HUES6 (cell line): ENCODE results near the gene TRIM62.
"Not testable (repeated sequence)": the region's sequence is repeated elsewhere in the genome, so short reads cannot be mapped to it uniquely, and the experiment has no call there.

Experiments
- H3K27ac ChIP-seq: 2 replicates; pipeline ENCODE4 v1.7.0; 2013; ENCODE audit warnings: low read depth, mild to moderate bottlenecking, low read length, inconsistent platforms
- H3K27me3 ChIP-seq: 2 replicates; pipeline ENCODE4 v1.6.1; 2013; ENCODE audit warnings: low read length; ENCODE audit not compliant: control insufficient read depth, insufficient read depth
- H3K36me3 ChIP-seq: 2 replicates; pipeline ENCODE4 v1.6.1; 2013; ENCODE audit warnings: low read length; ENCODE audit not compliant: control insufficient read depth, insufficient read depth
- H3K4me1 ChIP-seq: 2 replicates; pipeline ENCODE4 v1.6.1; 2013; ENCODE audit warnings: low read length; ENCODE audit not compliant: control insufficient read depth, insufficient read depth
- H3K4me3 ChIP-seq: 2 replicates; pipeline ENCODE4 v1.5.1; 2013; ENCODE audit warnings: low read depth, low read length
- H3K9ac ChIP-seq: one replicate; pipeline ENCODE4 v1.6.1; 2013; ENCODE audit warnings: mild to moderate bottlenecking, low read length
- H3K9me3 ChIP-seq: 2 replicates; pipeline ENCODE4 v1.6.1; 2013; ENCODE audit warnings: low read depth, low read length; ENCODE audit not compliant: control insufficient read depth, insufficient read depth

The TRIM62 gene

DNA sequence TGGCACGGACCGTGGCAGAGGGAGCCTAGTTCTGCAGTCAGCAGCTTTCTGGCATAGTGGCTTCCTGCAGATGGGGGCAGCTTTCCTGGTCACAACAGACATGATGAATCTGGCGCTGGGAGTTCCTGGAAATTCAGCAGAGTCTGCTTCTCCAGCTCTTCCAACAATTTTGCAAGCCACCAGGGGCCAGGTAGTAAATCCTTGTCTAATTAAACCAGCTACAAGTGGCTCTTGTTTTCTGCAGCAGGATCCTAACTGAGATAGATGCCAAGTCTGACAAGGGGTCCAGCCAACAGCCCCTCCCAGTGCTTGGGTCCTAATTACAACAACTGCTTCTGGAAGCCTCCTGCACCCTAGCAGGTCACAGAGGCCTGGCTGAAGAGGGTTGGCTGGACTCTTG is 35.8 kb downstream of the TRIM62 start:
- Histone ChIP-seq H3K4me3 (no peak overlapping the region), H3K9ac (no peak overlapping the region), H3K36me3 (peaks cover 15% of the 10 kb centered on the region), H3K27ac (no peak overlapping the region), H3K4me1 (peaks cover 35% of the 10 kb centered on the region), H3K27me3 (no peaks in the 10 kb centered on the region), H3K9me3 (no peaks in the 10 kb centered on the region)

DNA sequence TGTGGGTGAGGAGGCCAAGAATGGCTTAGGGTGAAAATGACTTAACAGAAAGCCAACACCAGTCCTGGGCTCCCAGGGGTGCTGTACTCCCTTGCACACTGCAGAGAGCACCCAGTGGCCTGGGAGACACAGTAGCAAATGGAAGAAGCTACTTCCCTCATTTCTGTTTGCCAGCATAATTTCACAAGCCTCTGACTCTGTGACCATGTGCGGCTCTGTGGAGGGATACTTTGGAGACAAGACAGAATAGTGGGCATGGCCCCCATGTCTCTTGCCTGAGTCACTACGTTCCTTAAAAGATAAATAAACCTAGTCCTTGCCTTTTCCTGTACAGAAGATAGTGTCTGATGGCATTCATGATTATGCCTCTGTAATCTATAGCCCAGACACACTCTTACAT is 38.1 kb downstream of the TRIM62 start:
- H3K9ac ChIP-seq, result peak overlapping the region; percentile 32
- H3K27me3 ChIP-seq, result no peaks in the 10 kb centered on the region
- H3K4me3 ChIP-seq, result no peak overlapping the region

DNA sequence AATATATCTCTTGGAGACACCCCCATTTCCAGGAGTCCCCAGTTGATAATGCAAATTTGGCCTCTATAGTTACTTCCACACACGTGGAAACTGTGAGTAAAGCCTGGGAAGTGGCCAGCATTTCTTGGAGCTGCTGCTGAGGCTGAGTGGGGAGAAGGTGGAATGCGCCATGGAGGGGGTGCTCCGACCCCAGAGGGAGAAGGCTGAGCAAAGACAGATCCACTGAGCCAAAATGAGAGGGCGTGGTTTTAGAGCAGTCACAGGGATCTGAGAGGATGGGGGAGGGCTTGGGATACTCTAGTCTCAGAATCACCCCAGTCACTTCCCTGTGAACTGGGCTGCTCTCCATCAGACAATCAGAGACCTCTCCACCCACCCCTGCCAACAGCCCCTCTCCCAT is 38.7 kb downstream of the TRIM62 start:
- H3K27ac ChIP-seq, result no peak overlapping the region
- peaks cover 15% of the 10 kb centered on the region for H3K36me3 ChIP-seq
- H3K4me3 ChIP-seq, result no peak overlapping the region
- H3K4me1 ChIP-seq, result peaks cover 42% of the 10 kb centered on the region
- no peak overlapping the region for H3K9ac ChIP-seq
- no peaks in the 10 kb centered on the region for H3K9me3 ChIP-seq
- no peaks in the 10 kb centered on the region for H3K27me3 ChIP-seq

More for the DNA sequence above, 38.1 kb downstream of the TRIM62 start:
- Histone ChIP-seq H3K36me3 (peaks cover 15% of the 10 kb centered on the region), H3K27ac (no peak overlapping the region), H3K9me3 (no peaks in the 10 kb centered on the region), H3K4me1 (peaks cover 41% of the 10 kb centered on the region)

DNA sequence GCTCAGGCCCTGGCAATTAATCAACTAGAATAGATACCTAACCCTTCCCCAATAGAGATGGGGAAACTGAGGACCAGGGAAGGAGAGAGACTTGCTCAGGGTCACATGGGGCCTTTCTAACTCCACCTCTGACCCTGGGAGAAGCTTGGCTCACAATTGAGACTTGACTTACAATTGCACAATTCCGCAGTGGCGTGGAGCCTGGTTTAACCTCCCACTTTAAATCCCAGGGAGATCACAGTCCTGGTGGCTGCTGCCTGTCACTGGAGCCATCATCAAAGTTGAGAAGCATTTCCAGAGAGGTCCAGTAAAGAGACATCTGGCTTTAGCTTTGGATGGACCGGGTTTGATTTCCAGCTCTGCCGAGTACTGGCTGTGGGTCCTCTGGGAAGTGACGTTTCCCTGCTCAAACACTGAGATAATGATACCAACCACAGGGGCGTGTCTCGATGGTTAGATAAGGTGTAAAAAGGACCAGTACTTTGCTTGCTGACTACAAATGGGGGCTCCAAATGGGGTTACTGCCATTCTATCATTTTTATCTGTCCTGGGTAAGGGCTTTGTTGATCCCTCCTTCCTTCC is 39.3 kb downstream of the TRIM62 start:
- Histone ChIP-seq H3K4me3 (no peak overlapping the region), H3K9me3 (no peaks in the 10 kb centered on the region), H3K36me3 (peaks cover 14% of the 10 kb centered on the region), H3K27ac (no peak overlapping the region), H3K9ac (no peak overlapping the region), H3K27me3 (no peaks in the 10 kb centered on the region), H3K4me1 (peaks cover 45% of the 10 kb centered on the region)

DNA sequence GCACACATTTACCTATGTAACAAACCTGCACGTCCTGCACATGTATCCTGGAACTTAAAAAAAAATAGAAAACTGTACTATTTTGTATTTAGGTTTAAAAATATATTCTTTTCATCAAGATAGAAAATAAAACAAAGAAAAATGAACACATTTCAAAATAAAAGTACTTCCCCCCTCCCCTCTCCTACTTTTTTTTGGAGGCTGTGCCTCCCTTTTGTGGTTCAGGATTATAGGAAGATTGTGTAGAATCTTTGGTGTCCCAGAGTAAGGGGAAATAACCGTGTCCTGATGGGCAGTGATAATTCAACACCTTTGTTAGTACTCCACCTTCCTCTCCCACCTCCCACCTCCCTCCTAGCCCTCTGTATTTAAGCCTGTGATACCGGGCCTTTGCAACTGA is 40.1 kb downstream of the TRIM62 start:
- no peaks in the 10 kb centered on the region for H3K9me3 ChIP-seq
- no peak overlapping the region for H3K4me3 ChIP-seq
- H3K27me3 ChIP-seq, result no peaks in the 10 kb centered on the region
- H3K27ac ChIP-seq, result no peak overlapping the region
- no peak overlapping the region for H3K9ac ChIP-seq
- peaks cover 45% of the 10 kb centered on the region for H3K4me1 ChIP-seq
- peaks cover 6% of the 10 kb centered on the region for H3K36me3 ChIP-seq

DNA sequence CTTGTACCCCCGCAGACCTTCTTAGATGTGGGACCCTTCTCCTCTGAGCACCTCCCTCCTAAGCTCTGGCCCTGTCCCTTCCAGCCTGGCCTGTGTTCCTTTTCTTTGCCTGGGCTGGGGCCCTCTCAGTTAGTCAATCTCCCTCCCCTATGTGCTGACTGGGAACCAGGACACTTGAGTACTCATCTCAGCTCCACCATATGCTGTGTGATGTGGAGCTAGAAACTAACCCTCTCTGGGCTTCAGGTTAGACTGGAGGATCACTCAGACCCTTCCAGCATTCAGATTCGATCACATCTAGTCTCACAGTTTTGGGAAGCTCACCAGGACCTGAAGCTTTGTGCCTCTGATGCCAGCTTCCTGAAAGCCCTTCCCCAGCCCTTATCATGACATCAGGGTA is 40.6 kb downstream of the TRIM62 start:
- Histone ChIP-seq H3K36me3 (peaks cover under 1% of the 10 kb centered on the region; the same call in 1 of the 2 replicates), H3K9ac (peak overlapping the region; percentile 14), H3K27me3 (no peaks in the 10 kb centered on the region), H3K9me3 (no peaks in the 10 kb centered on the region), H3K4me1 (peaks cover 45% of the 10 kb centered on the region), H3K4me3 (no peak overlapping the region), H3K27ac (no peak overlapping the region)

DNA sequence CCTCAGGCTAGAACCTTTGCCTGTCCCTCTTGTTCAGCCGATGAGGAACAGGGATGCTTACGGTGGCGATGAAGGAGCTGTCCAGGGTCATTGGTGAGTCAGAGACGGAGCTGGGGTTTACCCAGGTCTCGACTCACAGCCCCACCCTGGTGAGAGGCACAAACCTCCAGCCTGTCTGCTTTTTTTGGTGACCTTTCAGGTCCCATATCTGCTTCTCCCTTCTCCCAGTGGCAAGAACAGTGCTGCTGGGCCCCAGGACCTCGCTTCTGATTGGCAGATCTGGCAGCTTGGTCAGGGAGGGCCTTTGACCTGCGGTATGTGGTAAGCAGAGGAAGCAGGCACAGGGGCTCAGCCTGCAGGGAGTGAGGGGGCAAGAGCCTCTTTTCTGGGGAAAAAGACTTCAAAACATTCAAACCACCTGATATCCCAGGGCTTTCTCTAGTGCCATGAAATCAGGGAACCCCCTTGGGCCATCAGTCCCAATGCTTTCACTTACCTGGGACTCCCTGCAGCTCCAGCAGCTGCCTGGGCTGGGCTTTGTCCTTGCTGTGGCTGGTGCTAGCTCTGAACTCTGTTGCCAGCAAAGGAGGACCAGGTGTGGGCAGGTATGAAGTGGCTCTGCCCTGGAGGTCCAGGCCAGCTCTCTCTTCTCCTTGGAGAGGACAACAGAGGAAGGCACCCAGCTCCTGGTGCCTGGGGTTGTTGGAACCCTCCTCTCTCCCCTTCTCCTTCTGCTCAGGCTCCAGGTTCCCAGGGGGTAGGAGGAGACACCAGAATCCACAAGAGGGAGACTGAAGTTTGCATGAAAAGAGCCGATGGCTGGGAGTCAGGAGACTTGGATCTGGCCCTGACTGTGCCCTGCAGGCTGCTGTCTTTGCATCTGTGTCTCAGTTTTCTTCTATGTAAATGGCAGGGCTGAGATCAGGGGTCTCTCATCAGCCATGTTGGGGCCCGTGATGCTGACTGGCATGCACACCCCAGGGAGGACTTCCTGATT is 41.4 kb downstream of the TRIM62 start:
- H3K36me3 ChIP-seq, result no peaks in the 10 kb centered on the region
- peak overlapping the region; percentile 50 for H3K9ac ChIP-seq
- peak overlapping the region; percentile 67 for H3K27ac ChIP-seq
- no peaks in the 10 kb centered on the region for H3K9me3 ChIP-seq
- H3K4me1 ChIP-seq, result peaks cover 45% of the 10 kb centered on the region
- H3K27me3 ChIP-seq, result no peaks in the 10 kb centered on the region
- H3K4me3 ChIP-seq, result peak overlapping the region; percentile 27; the same call in 1 of the 2 replicates

DNA sequence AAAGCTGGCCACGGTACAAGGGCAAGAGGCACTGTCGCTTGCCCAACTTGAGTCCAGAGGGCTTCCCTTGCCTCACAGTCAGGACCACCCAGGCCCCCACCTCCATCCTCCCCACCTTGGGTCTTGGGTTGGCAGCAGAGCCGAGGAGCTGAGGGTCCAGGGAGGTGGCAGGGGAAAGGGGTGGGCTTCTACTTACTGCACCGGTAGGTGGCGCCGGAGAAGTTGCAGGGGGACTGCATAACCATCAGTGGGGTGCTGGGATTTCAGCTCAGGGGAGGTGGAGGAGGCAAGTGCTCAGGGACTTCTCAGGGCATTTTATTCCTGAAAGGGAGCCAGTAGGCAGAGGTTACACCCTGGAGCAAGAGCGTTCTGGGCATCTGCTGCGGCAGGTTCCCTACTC is 44.0 kb downstream of the TRIM62 start:
- Histone ChIP-seq H3K27ac (no peak overlapping the region), H3K4me1 (peaks cover 36% of the 10 kb centered on the region), H3K9me3 (no peaks in the 10 kb centered on the region), H3K9ac (no peak overlapping the region), H3K27me3 (no peaks in the 10 kb centered on the region), H3K36me3 (no peaks in the 10 kb centered on the region), H3K4me3 (no peak overlapping the region)

DNA sequence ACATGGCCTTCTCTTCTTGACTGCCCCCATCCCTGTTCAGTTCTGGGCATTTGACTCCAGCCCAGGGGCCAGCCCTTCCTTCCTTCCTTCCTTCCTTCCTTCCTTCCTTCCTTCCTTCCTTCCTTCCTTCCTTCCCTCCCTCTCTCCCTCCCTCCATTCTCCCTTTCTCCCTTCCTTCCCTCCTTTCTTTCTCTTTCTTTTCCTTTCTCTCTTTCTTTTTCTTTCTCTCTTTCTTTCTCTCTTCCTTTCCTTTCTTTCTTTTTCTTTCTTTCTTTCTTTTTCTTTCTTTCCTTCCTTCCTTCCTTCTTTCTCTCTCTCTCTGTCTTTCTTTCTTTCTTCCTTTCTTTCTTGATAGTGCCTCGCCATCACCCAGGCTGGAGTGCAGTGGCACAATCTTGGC is 45.8 kb downstream of the TRIM62 start:
- peaks cover 22% of the 10 kb centered on the region for H3K4me1 ChIP-seq
- not testable (repeated sequence) for H3K27me3 ChIP-seq, H3K9me3 ChIP-seq, H3K9ac ChIP-seq, H3K36me3 ChIP-seq, H3K27ac ChIP-seq, H3K4me3 ChIP-seq

DNA sequence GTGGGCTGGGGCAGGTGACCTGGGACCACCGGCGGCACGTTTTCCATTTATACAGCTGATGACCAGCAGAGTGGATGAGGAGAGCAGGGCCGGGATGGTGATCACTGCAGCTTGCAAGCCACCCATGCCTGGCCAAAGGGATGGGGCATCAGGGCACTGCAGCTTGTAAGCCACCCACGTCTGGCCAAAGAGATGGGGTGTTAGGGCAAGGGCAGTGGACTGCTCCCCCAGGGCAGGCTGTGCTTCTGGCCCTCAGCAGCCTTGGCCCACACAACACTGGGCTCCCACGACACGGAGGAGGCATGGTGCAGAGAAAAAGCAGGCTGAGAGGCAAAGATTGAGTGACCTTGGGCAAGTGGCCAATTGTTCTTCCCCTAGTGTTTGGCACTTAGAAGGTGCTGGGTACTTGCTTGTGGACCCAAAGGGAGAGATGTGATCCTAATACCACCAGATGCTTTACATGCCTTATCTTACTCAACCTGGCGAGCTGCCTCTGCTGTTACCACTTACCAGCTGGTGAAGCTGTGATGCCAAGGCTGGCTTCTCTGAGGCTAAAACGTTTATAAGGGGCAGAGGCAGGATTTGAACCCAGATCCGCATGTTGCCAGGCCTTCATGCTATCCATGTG is 48.3 kb downstream of the TRIM62 start:
- Histone ChIP-seq H3K27me3 (no peaks in the 10 kb centered on the region), H3K9me3 (no peaks in the 10 kb centered on the region), H3K4me1 (peaks cover 10% of the 10 kb centered on the region), H3K4me3 (no peak overlapping the region), H3K36me3 (no peaks in the 10 kb centered on the region), H3K9ac (no peak overlapping the region), H3K27ac (no peak overlapping the region)

DNA sequence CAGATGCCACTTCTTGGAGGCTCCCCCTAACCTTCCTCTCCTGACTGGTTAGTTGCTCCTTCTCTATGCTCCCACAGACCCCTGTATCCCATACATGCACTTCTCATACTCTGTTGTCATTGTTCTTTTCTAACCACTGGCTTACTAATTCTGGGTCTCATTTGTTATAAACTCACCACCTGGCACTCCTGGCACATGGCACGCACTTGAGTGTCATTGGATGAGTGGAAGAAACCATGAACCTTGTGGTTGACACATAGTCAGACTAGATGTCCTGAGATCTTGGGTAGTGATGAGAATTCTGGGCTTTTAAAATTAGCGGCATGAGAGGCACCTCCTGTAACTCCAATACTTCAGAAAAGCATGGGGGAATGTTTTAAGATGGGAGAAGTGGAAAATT is 49.3 kb downstream of the TRIM62 start:
- Histone ChIP-seq H3K9ac (no peak overlapping the region), H3K36me3 (no peaks in the 10 kb centered on the region), H3K27me3 (no peaks in the 10 kb centered on the region), H3K4me3 (no peak overlapping the region), H3K27ac (no peak overlapping the region), H3K9me3 (no peaks in the 10 kb centered on the region), H3K4me1 (peaks cover 13% of the 10 kb centered on the region)
